GM12865 (cell line): Measurements from ENCODE around the gene MPPED1.

ENCODE experiments used
- DNase-seq: peaks from one replicate; pipeline ENCODE4 v3.0.0; 2010; ENCODE audit warnings: low read depth
- H3K4me3 ChIP-seq: 2 replicates; pipeline ENCODE4 v1.5.1; 2011; ENCODE audit warnings: mild to moderate bottlenecking, low read depth, low read length, control low read depth
- TF ChIP-seq, protein P1 (sequence below): IDR thresholded peaks from 2 replicates; pipeline ENCODE4 v1.5.1; 2011; ENCODE audit warnings: low read length, control low read depth, low read depth, inconsistent platforms; ENCODE audit not compliant: insufficient read depth; ENCODE audit errors: missing control alignments

MPPED1 gene

DNA sequence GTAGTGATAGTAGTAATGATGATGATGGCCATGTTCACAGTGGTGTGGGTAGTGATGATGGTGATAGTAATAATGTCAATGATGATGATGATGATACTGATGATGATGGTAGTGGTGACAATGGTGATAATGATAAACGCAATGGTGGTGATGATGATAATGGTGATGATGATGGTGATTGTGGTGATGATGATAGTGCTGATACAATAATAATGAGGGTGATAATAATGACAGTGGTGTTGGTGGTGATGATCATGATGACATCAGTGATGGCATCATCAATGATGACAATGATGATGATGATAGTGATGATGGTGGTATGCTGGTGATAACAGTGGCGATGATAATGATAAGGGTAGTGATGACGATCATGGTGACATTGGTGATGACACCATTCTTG lies 92.3 kb downstream of the MPPED1 start:
- DNase-seq = no peak
- H3K4me3 ChIP-seq = no peak overlapping the region
- TF ChIP-seq, protein P1, sequence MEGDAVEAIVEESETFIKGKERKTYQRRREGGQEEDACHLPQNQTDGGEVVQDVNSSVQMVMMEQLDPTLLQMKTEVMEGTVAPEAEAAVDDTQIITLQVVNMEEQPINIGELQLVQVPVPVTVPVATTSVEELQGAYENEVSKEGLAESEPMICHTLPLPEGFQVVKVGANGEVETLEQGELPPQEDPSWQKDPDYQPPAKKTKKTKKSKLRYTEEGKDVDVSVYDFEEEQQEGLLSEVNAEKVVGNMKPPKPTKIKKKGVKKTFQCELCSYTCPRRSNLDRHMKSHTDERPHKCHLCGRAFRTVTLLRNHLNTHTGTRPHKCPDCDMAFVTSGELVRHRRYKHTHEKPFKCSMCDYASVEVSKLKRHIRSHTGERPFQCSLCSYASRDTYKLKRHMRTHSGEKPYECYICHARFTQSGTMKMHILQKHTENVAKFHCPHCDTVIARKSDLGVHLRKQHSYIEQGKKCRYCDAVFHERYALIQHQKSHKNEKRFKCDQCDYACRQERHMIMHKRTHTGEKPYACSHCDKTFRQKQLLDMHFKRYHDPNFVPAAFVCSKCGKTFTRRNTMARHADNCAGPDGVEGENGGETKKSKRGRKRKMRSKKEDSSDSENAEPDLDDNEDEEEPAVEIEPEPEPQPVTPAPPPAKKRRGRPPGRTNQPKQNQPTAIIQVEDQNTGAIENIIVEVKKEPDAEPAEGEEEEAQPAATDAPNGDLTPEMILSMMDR = no peak

DNA sequence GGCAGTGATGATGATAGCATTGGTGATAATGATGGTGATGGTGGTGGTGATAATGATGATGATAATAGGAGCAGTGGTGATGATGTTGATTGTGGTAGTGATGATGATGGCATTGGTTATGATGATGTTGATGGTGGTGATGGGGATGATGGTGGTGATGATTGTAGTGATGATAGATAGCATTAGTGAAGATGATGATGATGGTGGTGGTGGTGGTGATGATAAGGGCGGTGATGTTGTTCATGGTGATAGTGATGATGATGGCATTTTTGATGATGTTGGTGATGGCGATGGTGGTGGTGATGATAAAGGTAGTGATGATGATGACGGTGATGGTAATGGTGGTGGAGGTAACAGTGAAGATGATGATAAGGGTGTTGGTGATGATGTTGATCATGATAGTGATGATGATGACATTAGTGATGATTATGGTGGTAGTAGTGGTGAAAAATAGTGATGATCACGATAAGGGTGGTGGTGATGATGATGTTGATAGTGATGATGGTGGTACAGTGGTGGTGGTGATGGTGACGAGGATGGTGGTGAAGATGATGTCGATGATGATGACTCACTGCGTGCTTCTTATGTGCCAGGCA lies 93.0 kb downstream of the MPPED1 start:
- DNase-seq = no peak
- TF ChIP-seq, protein P1 = no peak
- H3K4me3 ChIP-seq = no peak overlapping the region

DNA sequence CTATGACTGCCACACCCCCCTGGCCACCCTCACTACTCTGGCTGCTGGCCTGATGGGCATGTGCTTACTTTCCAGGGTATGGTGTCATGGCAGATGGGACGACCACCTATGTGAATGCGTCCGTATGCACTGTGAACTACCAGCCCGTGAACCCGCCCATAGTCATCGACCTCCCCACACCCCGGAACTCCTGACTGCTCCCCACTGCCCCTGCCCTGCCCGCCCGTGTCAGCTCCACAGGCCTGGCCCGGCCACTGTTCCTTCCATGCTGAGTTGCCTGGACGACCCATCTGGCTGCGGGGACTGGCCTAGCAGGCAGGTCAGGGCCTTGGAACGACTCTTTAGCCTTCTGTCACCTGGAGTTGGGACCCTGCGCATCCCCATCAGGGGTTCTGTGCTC lies 93.6 kb downstream of the MPPED1 start:
- TF ChIP-seq, protein P1 = no peak
- DNase-seq = no peak

DNA sequence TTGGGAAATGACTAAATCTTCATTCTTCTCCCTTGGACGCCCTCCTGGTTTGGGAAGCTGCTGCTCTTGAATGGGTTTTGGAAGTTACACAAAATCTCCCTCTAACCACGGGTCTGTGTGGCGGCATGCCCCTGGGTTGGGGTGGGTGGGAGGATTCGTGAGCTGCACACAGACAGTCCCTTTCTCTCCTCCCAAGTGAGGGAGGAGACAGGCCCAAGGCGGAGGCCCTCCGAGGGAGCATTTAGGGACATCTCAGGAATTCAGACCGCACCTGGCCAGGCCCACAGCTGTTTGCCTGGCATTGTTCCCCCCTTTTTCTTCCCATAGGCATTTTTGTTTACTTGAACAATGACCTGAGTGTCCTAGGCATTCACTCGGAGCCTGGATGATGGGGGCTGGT lies 94.1 kb downstream of the MPPED1 start:
- DNase-seq = no peak

More for the DNA sequence above, 93.6 kb downstream of the MPPED1 start:
- no peak overlapping the region for H3K4me3 ChIP-seq

DNA sequence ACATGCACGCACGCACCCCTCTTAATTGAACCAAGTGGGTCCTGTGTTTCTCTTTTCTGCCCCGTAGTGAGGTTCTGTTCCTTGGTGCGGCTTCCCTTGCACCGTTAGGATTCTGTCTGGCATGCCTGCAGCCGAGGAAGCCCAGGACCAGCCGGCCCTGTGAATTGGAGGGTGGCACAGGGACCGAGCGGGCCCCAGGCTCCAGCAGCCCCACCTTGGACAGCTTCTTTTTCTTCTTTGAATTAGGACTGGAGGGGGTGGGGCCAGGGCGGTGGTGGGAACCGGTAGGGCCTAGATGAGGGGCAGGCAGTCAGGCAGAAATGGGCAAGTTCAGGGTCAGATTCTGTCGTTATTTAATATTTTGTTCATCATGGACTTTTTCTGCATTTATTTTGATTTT lies 94.7 kb downstream of the MPPED1 start:
- TF ChIP-seq, protein P1 = no peak
- DNase-seq = no peak
- no peak overlapping the region for H3K4me3 ChIP-seq

More for the DNA sequence above, 94.1 kb downstream of the MPPED1 start:
- TF ChIP-seq, protein P1 = no peak
- no peak overlapping the region for H3K4me3 ChIP-seq

DNA sequence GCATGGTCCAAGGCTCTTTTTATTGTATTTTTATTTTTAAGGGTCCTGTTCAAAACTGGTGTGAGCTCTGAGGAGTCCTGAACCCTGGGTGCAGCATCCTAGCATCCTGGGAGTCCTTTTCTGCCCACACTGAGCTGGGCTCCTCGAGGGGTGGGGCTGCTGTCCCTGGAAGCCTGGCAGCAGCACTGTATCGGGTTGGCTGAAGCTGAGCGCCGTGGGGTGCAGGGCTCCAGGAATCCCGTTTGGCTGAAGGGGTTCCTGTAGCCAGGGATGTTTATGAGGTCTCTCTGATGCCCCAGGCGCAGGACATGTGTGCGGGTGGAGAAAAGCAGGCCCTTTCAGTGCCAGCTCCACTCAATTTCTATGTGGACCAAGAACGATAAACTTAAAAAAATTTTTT lies 95.4 kb downstream of the MPPED1 start:
- TF ChIP-seq, protein P1 = no peak
- DNase-seq = no peak

DNA sequence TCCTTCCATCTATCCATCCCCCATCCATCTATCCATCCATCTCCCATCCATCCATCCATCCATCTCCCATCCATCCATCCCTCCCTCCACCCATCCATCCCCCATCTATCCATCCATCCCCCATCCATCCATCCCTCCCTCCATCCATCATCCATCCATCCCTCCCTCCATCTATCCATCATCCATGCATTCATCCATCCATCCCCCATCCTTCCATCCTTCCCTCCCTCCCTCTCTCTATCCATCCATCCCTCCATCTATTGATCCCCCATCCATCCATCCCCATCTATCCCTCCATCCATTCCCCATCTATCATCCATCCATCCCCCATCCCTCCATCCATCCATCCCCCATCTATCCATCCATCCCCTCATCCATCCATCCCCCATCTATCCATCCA lies 96.7 kb downstream of the MPPED1 start:
- H3K4me3 ChIP-seq = no peak overlapping the region
- TF ChIP-seq, protein P1 = no peak
- DNase-seq = no peak

More for the DNA sequence above, 95.4 kb downstream of the MPPED1 start:
- H3K4me3 ChIP-seq = no peak overlapping the region
